ENCODE results near the gene RDM1. TPM values are rescaled to one million over a fixed set of nuclear protein-coding genes. Genes with fewer than 3 reads are reported as not detected.

The RDM1 gene
- total RNA-seq, 2 donors from 2014 or later, result not detected

DNA sequence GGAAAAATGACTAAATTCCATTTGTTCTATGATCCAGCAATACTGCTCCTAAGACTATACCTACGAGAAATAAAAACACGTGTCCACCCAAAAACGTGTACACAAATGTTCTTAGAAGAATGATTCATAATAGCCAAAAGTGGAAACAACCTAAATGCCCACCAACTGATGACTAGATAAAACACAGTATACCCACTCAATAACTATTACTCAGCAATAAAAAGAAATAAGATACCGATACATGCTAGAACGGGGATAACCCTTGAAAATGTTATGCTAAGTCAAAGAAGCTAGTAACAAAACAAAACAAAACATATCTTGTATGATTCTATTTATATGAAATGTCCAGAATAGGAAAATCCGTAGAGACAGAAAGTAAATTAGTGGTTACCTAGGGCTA lies 33.1 kb upstream of the RDM1 start:
- TF ChIP-seq, protein P1, sequence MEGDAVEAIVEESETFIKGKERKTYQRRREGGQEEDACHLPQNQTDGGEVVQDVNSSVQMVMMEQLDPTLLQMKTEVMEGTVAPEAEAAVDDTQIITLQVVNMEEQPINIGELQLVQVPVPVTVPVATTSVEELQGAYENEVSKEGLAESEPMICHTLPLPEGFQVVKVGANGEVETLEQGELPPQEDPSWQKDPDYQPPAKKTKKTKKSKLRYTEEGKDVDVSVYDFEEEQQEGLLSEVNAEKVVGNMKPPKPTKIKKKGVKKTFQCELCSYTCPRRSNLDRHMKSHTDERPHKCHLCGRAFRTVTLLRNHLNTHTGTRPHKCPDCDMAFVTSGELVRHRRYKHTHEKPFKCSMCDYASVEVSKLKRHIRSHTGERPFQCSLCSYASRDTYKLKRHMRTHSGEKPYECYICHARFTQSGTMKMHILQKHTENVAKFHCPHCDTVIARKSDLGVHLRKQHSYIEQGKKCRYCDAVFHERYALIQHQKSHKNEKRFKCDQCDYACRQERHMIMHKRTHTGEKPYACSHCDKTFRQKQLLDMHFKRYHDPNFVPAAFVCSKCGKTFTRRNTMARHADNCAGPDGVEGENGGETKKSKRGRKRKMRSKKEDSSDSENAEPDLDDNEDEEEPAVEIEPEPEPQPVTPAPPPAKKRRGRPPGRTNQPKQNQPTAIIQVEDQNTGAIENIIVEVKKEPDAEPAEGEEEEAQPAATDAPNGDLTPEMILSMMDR (IDR thresholded peaks at IDR 0.05), result no peak
- H3K4me3 ChIP-seq, result no peak overlapping the region

GRCh38 chr17:35953720-35954119 lies 23.1 kb upstream of the RDM1 start:
- H3K27me3 ChIP-seq (replicated peaks; ENCODE audit: insufficient read depth), result no peaks in the 10 kb centered on the region
- ATAC-seq (ENCODE audit: insufficient number of reproducible peaks, low FRiP score, low read depth) (no peak), DNase-seq (ENCODE audit: low spot score) (no peak)
- no peaks in the 10 kb centered on the region for H3K9me3 ChIP-seq
- H3K4me3 ChIP-seq, result no peak overlapping the region
- H3K27ac ChIP-seq, result no peak overlapping the region
- no peaks in the 10 kb centered on the region for H3K4me1 ChIP-seq (ENCODE audit: control insufficient read depth in 1 of 2, low read depth in 2 of 2)
- H3K36me3 ChIP-seq, result no peaks in the 10 kb centered on the region
- TF ChIP-seq, protein P1 (IDR thresholded peaks at IDR 0.05), result no peak

More for the DNA sequence above, 33.1 kb upstream of the RDM1 start:
- Histone ChIP-seq H3K4me1 (ENCODE audit: control insufficient read depth in 1 of 2, low read depth in 2 of 2) (no peaks in the 10 kb centered on the region), H3K9me3 (no peaks in the 10 kb centered on the region), H3K36me3 (no peaks in the 10 kb centered on the region), H3K27me3 (replicated peaks; ENCODE audit: insufficient read depth) (no peaks in the 10 kb centered on the region), H3K27ac (no peak overlapping the region)
- DNase-seq (ENCODE audit: low spot score) (no peak), ATAC-seq (ENCODE audit: insufficient number of reproducible peaks, low FRiP score, low read depth) (no peak)

GRCh38 chr17:35949401-35949800 lies 18.8 kb upstream of the RDM1 start:
- no peaks in the 10 kb centered on the region for H3K36me3 ChIP-seq
- H3K9me3 ChIP-seq, result no peaks in the 10 kb centered on the region
- TF ChIP-seq, protein P1 (IDR thresholded peaks at IDR 0.05), result no peak
- DNase-seq (ENCODE audit: low spot score) (no peak), ATAC-seq (ENCODE audit: insufficient number of reproducible peaks, low FRiP score, low read depth) (no peak)
- H3K4me1 ChIP-seq (ENCODE audit: control insufficient read depth in 1 of 2, low read depth in 2 of 2), result no peaks in the 10 kb centered on the region
- no peak overlapping the region for H3K4me3 ChIP-seq
- no peak overlapping the region for H3K27ac ChIP-seq
- no peaks in the 10 kb centered on the region for H3K27me3 ChIP-seq (replicated peaks; ENCODE audit: insufficient read depth)

DNA sequence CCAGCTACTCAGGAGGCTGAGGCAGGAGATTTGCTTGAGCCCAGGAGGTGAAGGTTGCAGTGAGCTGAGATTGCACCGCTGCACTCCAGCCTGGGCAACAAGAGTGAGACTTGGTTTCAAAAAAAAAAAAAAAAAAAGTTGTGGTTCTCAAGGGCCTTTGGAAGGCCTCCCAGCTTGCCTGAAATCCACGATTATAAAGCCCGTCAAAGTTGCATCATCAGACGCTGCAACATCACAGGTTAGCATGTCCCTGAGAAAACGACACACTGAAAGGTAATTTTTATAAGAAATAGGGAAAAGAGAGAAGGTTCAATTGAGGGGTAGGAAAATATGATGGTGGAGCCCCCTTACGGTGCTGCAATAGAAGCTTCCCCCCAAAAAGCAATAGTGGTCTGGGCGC lies 17.5 kb upstream of the RDM1 start:
- TF ChIP-seq, protein P1 (IDR thresholded peaks at IDR 0.05), result no peak
- ATAC-seq (ENCODE audit: insufficient number of reproducible peaks, low FRiP score, low read depth) (no peak), DNase-seq (ENCODE audit: low spot score) (no peak)

GRCh38 chr17:35947156-35947585 lies 16.6 kb upstream of the RDM1 start:
- no peaks in the 10 kb centered on the region for H3K4me1 ChIP-seq (ENCODE audit: control insufficient read depth in 1 of 2, low read depth in 2 of 2)

More for the DNA sequence above, 17.5 kb upstream of the RDM1 start:
- Histone ChIP-seq H3K4me3 (no peak overlapping the region), H3K36me3 (no peaks in the 10 kb centered on the region), H3K9me3 (no peaks in the 10 kb centered on the region), H3K4me1 (ENCODE audit: control insufficient read depth in 1 of 2, low read depth in 2 of 2) (no peaks in the 10 kb centered on the region), H3K27ac (no peak overlapping the region), H3K27me3 (replicated peaks; ENCODE audit: insufficient read depth) (no peaks in the 10 kb centered on the region)

More at GRCh38 chr17:35947156-35947585, 16.6 kb upstream of the RDM1 start:
- Histone ChIP-seq H3K4me3 (no peak overlapping the region), H3K9me3 (no peaks in the 10 kb centered on the region), H3K36me3 (no peaks in the 10 kb centered on the region), H3K27me3 (replicated peaks; ENCODE audit: insufficient read depth) (no peaks in the 10 kb centered on the region), H3K27ac (no peak overlapping the region)
- TF ChIP-seq, protein P1 (IDR thresholded peaks at IDR 0.05), result peak; percentile 54
- no peak for DNase-seq (ENCODE audit: low spot score)
- no peak for ATAC-seq (ENCODE audit: insufficient number of reproducible peaks, low FRiP score, low read depth)
